Gastroesophageal sphincter (tissue), 3 donors: ENCODE data around the gene ARHGAP8.

Source experiments
- CTCF ChIP-seq, 4 experiments: fragments of 200-600 bp in 2 of 4; fragments of 450-650 bp in 2 of 4; sonication (generic) in 1 of 4; IDR thresholded peaks; one replicate each; pipeline ENCODE4 v1.5.1; 2017 to 2019; ENCODE audit warnings: antibody characterized with exemption in 4 of 4, mild to moderate bottlenecking in 2 of 4, moderate library complexity in 2 of 4
- EP300 ChIP-seq: sonication (generic); formaldehyde crosslinking; IDR thresholded peaks from one replicate; pipeline ENCODE4 v1.6.1; 2017; ENCODE audit warnings: antibody characterized with exemption, mild to moderate bottlenecking
- POLR2A ChIP-seq, 2 donors: fragments of 450-650 bp; IDR thresholded peaks; one replicate each; pipeline ENCODE4 v1.6.1; 2017; ENCODE audit warnings: antibody characterized with exemption in 2 of 2, mild to moderate bottlenecking in 2 of 2, moderate library complexity in 1 of 2

- TF ChIP-seq CTCF (IDR thresholded peaks at IDR 0.05) (no peak), POLR2A (IDR thresholded peaks at IDR 0.05) (no peak), EP300 (no peak)
Observed at GRCh38 chr22:44793506-44794172, 41.3 kb downstream of the ARHGAP8 start.
